Ovary (tissue), 9 donors: ENCODE data around the gene CRAT. TPM values are rescaled to one million over a fixed set of nuclear protein-coding genes. Genes with fewer than 3 reads are reported as not detected.

ENCODE experiments used
- DNase-seq, 5 donors: peaks; one replicate each; pipeline ENCODE4 v3.0.0-alpha.2; 2019 to 2020
- H3K27ac ChIP-seq, 2 donors: fragments of 200-600 bp; one replicate each; pipeline versions ENCODE4 v1.5.1 to v1.8.0; 2019 to 2022
- H3K27me3 ChIP-seq: fragments of 200-600 bp; one replicate; pipeline ENCODE4 v1.8.0; 2022
- H3K36me3 ChIP-seq: fragments of 200-600 bp; sonication (generic); one replicate; pipeline ENCODE4 v1.5.1; 2019
- H3K4me1 ChIP-seq: one replicate; pipeline ENCODE4 v1.8.1; 2013; ENCODE audit warnings: mild to moderate bottlenecking, moderate library complexity; ENCODE audit not compliant: insufficient read depth
- H3K4me3 ChIP-seq: fragments of 200-600 bp; sonication (generic); one replicate; pipeline ENCODE4 v1.5.1; 2017
- H3K9me3 ChIP-seq, 2 donors: fragments of 200-600 bp in 1 of 2; sonication (generic) in 1 of 2; one replicate each; pipeline versions ENCODE4 v1.5.1 to v1.8.1; 2013 to 2019; ENCODE audit warnings: mild to moderate bottlenecking in 1 of 2, moderate library complexity in 1 of 2
- EP300 ChIP-seq: sonication (generic); formaldehyde crosslinking; IDR thresholded peaks from one replicate; pipeline ENCODE4 v1.6.1; 2017; ENCODE audit warnings: antibody characterized with exemption
- POLR2A ChIP-seq: fragments of 450-650 bp; IDR thresholded peaks from one replicate; pipeline ENCODE4 v1.6.1; 2017; ENCODE audit warnings: antibody characterized with exemption, mild to moderate bottlenecking, moderate library complexity
- WGBS, 3 donors: extraction: QIAGEN DNeasy Blood & Tissue Kit in 1 of 3; methylation state at CpG; one replicate each; pipeline versions ENCODE4 v1.1.5 to v1.1.7; 2013 to 2017; 5-methylcytosine and 5-hydroxymethylcytosine counted together
- intact Hi-C, 4 donors: fragments of 100-400 bp; cut with DNase I; formaldehyde crosslinking; loops; one replicate each; pipeline versions ENCODE4 v1.11.0 to v1.15.1; 2022 to 2023
- polyA plus RNA-seq, 2 donors: library from polyadenylated mRNA; stranded (reverse); fragments of 200-250 nt in 1 of 2; fragments of 350-450 nt in 1 of 2; fragmentation: Illumina TruSeq in 1 of 2; extraction: RNeasy Lipid Tissue Mini Kit (QIAGEN cat#74804) in 1 of 2; gene quantifications; one replicate each; pipeline ENCODE4 v1.2.3, GENCODE V29; 2013 to 2014
- total RNA-seq, 7 donors: library from RNA; depleted of rRNA in 2 of 7; stranded (reverse); fragments of >200 nt in 2 of 7; fragmentation: NEBNext Ultra II Directional in 3 of 7; extraction: Animal tissue kit (Norgen Biotek cat#: 25700) in 3 of 7; gene quantifications; one replicate each; pipeline versions ENCODE4 v1.1.0 to v1.2.4, GENCODE V29; 2016 to 2023
- TF ChIP-seq, protein P1 (sequence below), 3 donors: fragments of 450-650 bp in 2 of 3; fragments of 200-600 bp in 1 of 3; IDR thresholded peaks; one replicate each; pipeline versions ENCODE4 v1.5.1 to v1.8.0; 2016 to 2022; ENCODE audit warnings: antibody characterized with exemption in 3 of 3, mild to moderate bottlenecking in 1 of 3
- donor health status: DM: no; HTN: no; CAD: no; lungs with moderate emphysema.
- donor health status: DM: no; HTN: no; CAD: no.
- donor health status: Bipolar disorder and iron deficiency.
- donor health status: DM: yes; HTN: yes; CAD: no.
- donor health status: DM: no; HTN: no; CAD: no.
- donor health status: DM: yes; HTN: yes; CAD: no.

Gene CRAT
- total and polyA plus RNA-seq, 9 donors = 23.0 to 42.7 (median 37.1) TPM

DNA sequence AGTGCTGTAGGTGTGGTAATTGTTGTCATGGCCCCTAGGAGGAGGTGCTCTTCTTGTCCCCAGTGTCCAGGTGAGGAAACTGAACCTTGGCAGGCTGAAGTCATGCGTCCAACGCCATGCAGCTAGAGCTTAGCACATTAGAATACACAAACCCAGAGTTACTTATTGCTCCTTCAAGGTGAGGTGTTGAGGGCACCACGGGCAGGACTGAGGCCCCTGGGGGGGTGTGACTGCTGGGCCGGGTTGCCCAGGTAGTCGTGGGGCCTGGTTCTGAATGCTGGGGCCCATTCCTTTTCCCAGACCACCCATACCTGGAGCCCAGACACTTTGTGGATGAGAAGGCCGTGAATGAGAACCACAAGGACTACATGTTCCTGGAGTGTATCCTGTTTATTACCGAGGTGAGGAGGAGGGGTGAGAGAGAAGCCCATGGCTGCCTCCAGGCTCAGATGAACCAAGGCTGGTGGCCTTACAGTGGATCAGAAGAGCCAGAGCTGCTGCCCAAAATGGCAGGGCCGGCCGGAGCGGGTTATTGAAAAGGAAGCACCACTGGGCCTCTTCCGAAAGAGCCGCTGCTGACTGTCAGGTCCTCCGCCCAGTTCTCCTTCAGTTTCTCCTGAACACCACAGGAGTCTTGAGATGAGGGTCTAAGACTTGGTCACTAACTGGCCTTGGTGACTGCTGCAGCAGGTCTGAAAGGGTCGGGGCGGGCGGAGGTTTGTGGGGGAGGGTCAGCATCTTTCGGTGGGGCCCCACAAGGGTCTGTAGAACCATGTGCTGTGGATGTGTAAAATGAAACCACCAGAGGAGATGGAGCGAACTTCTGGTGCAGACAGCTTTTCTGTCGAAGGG is 26.9 kb upstream of the CRAT start:
- H3K4me1 ChIP-seq = peaks cover 28% of the 10 kb centered on the region
- no peak overlapping the region for H3K4me3 ChIP-seq
- TF ChIP-seq POLR2A = no peak
- TF ChIP-seq EP300 = no peak
- TF ChIP-seq, protein P1, sequence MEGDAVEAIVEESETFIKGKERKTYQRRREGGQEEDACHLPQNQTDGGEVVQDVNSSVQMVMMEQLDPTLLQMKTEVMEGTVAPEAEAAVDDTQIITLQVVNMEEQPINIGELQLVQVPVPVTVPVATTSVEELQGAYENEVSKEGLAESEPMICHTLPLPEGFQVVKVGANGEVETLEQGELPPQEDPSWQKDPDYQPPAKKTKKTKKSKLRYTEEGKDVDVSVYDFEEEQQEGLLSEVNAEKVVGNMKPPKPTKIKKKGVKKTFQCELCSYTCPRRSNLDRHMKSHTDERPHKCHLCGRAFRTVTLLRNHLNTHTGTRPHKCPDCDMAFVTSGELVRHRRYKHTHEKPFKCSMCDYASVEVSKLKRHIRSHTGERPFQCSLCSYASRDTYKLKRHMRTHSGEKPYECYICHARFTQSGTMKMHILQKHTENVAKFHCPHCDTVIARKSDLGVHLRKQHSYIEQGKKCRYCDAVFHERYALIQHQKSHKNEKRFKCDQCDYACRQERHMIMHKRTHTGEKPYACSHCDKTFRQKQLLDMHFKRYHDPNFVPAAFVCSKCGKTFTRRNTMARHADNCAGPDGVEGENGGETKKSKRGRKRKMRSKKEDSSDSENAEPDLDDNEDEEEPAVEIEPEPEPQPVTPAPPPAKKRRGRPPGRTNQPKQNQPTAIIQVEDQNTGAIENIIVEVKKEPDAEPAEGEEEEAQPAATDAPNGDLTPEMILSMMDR (IDR thresholded peaks at IDR 0.05) = no peak
- intact Hi-C loops = loop anchor here (2.0 to 10.0 kb wide), 5 partner anchors 275 to 637 kb away; partner anchors contain the start of gene NTMT1 (in 1 of the 4)
- H3K36me3 ChIP-seq = no peaks in the 10 kb centered on the region
- H3K27me3 ChIP-seq = no peaks in the 10 kb centered on the region
- peak overlapping the region; percentile 79 to 98 for H3K27ac ChIP-seq
- H3K9me3 ChIP-seq = no peaks in the 10 kb centered on the region
- 75 to 81% (median 77%) methylated on average over 19 of the region's 19 CpGs for WGBS, 3 donors
- DNase-seq = peak in 1 of 5 donors; percentile 42

DNA sequence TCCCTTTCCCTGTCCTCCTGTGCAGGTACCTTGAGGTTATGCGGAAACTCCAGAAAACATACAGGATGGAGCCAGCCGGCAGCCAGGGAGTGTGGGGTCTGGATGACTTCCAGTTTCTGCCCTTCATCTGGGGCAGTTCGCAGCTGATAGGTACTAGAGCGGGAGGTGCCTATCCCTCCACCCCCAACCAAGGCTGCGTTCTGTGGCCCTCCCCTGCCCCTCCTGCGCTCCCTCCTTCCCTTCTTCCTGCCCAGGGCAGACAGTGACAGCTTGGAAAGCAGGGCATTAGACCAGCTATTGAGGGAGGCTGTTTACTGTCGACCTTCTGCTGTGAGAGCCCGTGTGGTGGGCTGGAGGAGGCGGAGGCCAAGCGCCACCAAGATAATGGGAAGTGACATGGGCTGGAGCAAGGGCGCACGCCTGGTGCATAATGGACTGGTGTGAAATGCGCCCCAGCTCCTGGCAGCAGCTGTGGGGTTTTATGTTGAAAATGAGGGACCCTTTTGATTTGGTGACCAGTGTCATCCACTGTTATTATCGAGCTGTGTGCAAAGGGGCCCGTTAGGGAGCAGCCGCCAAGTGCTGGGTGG is 25.9 kb upstream of the CRAT start:
- Histone ChIP-seq H3K27me3 (no peaks in the 10 kb centered on the region), H3K9me3 (no peaks in the 10 kb centered on the region), H3K27ac (no peak overlapping the region), H3K4me1 (peaks cover 20% of the 10 kb centered on the region), H3K36me3 (no peaks in the 10 kb centered on the region), H3K4me3 (no peak overlapping the region)
- no peak for TF ChIP-seq POLR2A
- 73 to 80% (median 76%) methylated on average over 16 of the region's 16 CpGs for WGBS, 3 donors
- intact Hi-C loops = loop anchor here in 2 of 4 donors (5.0 to 10.0 kb wide), 2 partner anchors 491 to 638 kb away; partner anchors contain the start of gene NTMT1 (in 1 of the 2)
- peak in 1 of 5 donors; percentile 25 for DNase-seq

DNA sequence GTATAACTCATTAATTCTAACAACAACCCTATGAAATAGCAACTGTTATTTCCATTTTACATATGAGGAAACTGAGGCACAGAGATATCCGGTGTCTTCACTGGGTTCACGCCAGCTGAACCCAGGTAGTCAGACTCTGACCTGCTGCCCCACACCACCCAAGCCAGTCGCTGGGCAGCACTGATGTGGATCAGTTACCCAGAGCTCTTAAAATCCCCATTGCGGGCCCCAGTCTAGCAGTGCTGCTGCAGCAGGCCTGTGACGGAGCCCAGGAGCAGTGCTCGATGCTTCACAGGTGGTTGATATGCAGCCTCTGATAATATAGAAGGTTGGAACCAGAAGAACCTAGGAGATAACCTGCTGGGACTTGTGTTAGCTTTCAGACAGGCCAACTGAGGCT is 24.9 kb upstream of the CRAT start:
- Histone ChIP-seq H3K27me3 (no peaks in the 10 kb centered on the region), H3K36me3 (no peaks in the 10 kb centered on the region), H3K4me3 (no peak overlapping the region), H3K9me3 (no peaks in the 10 kb centered on the region), H3K27ac (no peak overlapping the region), H3K4me1 (peaks cover 11% of the 10 kb centered on the region)
- intact Hi-C loops = loop anchor here in 2 of 4 donors (5.0 to 10.0 kb wide), 2 partner anchors 492 to 639 kb away; partner anchors contain the start of gene NTMT1 (in 1 of the 2)
- WGBS, 3 donors = 82 to 91% (median 82%) methylated on average over 6 of the region's 6 CpGs
- TF ChIP-seq, protein P1 (IDR thresholded peaks at IDR 0.05) = no peak
- no peak for TF ChIP-seq POLR2A
- no peak for TF ChIP-seq EP300
- DNase-seq = no peak

DNA sequence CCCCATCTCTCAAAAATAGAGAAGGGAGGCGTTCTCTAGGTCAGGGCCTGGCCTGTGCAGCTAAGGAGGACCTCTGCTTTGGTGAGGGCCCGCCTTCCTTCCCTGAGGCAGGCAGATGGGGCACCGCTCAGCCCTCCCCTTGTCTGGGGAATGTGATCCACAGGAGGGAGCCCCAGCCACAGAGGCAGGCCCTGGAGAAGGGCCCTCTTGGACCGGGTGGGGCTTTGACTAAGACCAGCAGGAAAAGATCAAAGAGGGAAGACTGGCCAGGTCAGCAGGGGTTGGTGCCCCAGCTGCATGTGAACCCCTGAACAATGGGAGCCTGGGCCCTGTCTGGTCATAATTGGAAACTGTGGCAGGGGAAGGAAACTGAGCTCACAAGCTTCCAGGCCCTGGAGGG is 22.5 kb upstream of the CRAT start:
- TF ChIP-seq, protein P1 (IDR thresholded peaks at IDR 0.05) = no peak
- no peak for TF ChIP-seq POLR2A
- TF ChIP-seq EP300 = no peak
- H3K9me3 ChIP-seq = no peaks in the 10 kb centered on the region
- no peak overlapping the region for H3K4me3 ChIP-seq
- DNase-seq = peak in 1 of 5 donors; percentile 18
- H3K27me3 ChIP-seq = no peaks in the 10 kb centered on the region
- 78 to 88% (median 87%) methylated on average over 4 of the region's 4 CpGs for whole genome bisulfite sequencing, 3 donors
- H3K27ac ChIP-seq = no peak overlapping the region
- intact Hi-C loops = loop anchor here in 3 of 4 donors (5.0 to 10.0 kb wide), 3 partner anchors 642 to 654 kb away; no protein-coding TSS in a partner anchor
- no peaks in the 10 kb centered on the region for H3K4me1 ChIP-seq
- no peaks in the 10 kb centered on the region for H3K36me3 ChIP-seq
